Gastrocnemius medialis (tissue), 4 donors: ENCODE measurements around the gene RUNX1.

Experiments used
- POLR2A ChIP-seq, 2 donors: fragments of 450-650 bp; IDR thresholded peaks; one replicate each; pipeline ENCODE4 v1.6.1; 2017; ENCODE audit warnings: antibody characterized with exemption in 2 of 2, mild to moderate bottlenecking in 2 of 2, moderate library complexity in 2 of 2
- TF ChIP-seq, protein P1 (sequence below), 5 experiments: fragments of 450-650 bp in 3 of 5; fragments of 200-600 bp in 2 of 5; sonication (generic) in 2 of 5; IDR thresholded peaks in 4 of 5; conservative IDR thresholded peaks in 1 of 5; 1 replicate in 4 of 5; 2 replicates in 1 of 5; pipeline ENCODE4 v1.5.1; 2016 to 2019; ENCODE audit warnings: antibody characterized with exemption in 5 of 5, mild to moderate bottlenecking in 3 of 5, moderate library complexity in 3 of 5

DNA sequence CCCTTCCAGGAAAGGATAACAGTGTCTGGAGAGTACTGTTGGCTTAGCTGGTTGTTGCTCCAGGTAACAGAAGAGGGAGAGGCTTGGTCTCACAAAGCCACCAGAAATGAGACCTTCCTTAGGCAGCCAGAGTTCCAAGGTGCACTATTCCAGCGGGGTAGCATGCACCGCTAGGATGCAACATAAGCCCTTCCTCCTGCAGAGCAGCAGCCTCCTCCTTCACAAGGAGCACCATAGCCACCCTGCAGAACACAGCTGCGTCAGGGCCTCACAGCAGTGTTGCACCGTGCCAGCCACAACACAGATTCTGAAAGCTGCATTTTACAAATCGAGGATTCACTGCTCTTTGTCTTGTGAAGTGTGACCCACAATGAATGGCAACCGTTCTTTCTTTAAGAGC, 238.3 kb downstream of the RUNX1 start:
- TF ChIP-seq, protein P1, sequence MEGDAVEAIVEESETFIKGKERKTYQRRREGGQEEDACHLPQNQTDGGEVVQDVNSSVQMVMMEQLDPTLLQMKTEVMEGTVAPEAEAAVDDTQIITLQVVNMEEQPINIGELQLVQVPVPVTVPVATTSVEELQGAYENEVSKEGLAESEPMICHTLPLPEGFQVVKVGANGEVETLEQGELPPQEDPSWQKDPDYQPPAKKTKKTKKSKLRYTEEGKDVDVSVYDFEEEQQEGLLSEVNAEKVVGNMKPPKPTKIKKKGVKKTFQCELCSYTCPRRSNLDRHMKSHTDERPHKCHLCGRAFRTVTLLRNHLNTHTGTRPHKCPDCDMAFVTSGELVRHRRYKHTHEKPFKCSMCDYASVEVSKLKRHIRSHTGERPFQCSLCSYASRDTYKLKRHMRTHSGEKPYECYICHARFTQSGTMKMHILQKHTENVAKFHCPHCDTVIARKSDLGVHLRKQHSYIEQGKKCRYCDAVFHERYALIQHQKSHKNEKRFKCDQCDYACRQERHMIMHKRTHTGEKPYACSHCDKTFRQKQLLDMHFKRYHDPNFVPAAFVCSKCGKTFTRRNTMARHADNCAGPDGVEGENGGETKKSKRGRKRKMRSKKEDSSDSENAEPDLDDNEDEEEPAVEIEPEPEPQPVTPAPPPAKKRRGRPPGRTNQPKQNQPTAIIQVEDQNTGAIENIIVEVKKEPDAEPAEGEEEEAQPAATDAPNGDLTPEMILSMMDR (IDR thresholded peaks at IDR 0.05 in 4 of 5, conservative IDR thresholded peaks at IDR 0.05 in 1 of 5), result no peak
- TF ChIP-seq POLR2A (IDR thresholded peaks at IDR 0.05), result no peak
